HT1080 (cell line): ENCODE data around the gene DDX17. TPM values are rescaled to one million over a fixed set of nuclear protein-coding genes. Genes with fewer than 3 reads are reported as not detected.
A peak's percentile ranks its signal among the peaks of the same experiment; 100 is the strongest.

Experiments used
- DNase-seq: peaks from one replicate; pipeline ENCODE4 v3.0.0-alpha.2; 2015; ENCODE audit warnings: low read depth
- total RNA-seq: library from RNA; depleted of rRNA; stranded (reverse); fragments of >200 nt; shearing (Covaris generic); gene quantifications from 2 replicates; pipeline ENCODE4 v1.2.3, GENCODE V29; 2014; rRNA removed

DDX17 gene
- total RNA-seq, 1 experiment from 2014 or later: 292 TPM

GRCh38 chr22:38450234-38450797 is 55.8 kb downstream of the DDX17 start:
- no peak for DNase-seq

GRCh38 chr22:38449776-38450175 is 56.3 kb downstream of the DDX17 start:
- DNase-seq: no peak

GRCh38 chr22:38448945-38449745 is 57.0 kb downstream of the DDX17 start:
- DNase-seq: no peak

- no peak for DNase-seq
Measured at GRCh38 chr22:38446018-38446601, 60.0 kb downstream of the DDX17 start.

- no peak for DNase-seq
Measured at GRCh38 chr22:38444783-38445182, 61.3 kb downstream of the DDX17 start.

- DNase-seq: no peak
Measured at GRCh38 chr22:38443628-38444521, 62.2 kb downstream of the DDX17 start.

GRCh38 chr22:38442967-38443627 is 63.0 kb downstream of the DDX17 start:
- DNase-seq: no peak

- no peak for DNase-seq
Measured at GRCh38 chr22:38441620-38442287, 64.4 kb downstream of the DDX17 start.

GRCh38 chr22:38440747-38441350 is 65.3 kb downstream of the DDX17 start:
- DNase-seq: no peak

- peak; percentile 66 for DNase-seq
Measured at GRCh38 chr22:38437416-38437815, 68.7 kb downstream of the DDX17 start.

GRCh38 chr22:38436629-38437395 is 69.3 kb downstream of the DDX17 start:
- DNase-seq: no peak

- DNase-seq: no peak
Measured at GRCh38 chr22:38435965-38436364, 70.1 kb downstream of the DDX17 start.

GRCh38 chr22:38435010-38435409 is 71.1 kb downstream of the DDX17 start:
- DNase-seq: no peak

GRCh38 chr22:38433871-38434270 is 72.2 kb downstream of the DDX17 start:
- DNase-seq: no peak

Other genes with a start within 250 kb of the DDX17 start
- 21.5 and 30.3 TPM in 2 replicates for gene TMEM184B, start 233.3 kb downstream of the DDX17 start, total RNA-seq
- gene CSNK1E, start 188.9 kb downstream of the DDX17 start, total RNA-seq: 175 and 206 TPM in 2 replicates
- gene KCNJ4, start 51.1 kb downstream of the DDX17 start, total RNA-seq: 0.40 and 0.45 TPM in 2 replicates
- gene KDELR3, start 38.2 kb downstream of the DDX17 start, total RNA-seq: 9.1 and 11.8 TPM in 2 replicates
- gene DMC1, start 63.9 kb upstream of the DDX17 start, total RNA-seq: 0.03 TPM in 1 of 2 replicates, not detected in the other
- 0.07 TPM in 1 of 2 replicates, not detected in the other for gene FAM227A, start 150.1 kb upstream of the DDX17 start, total RNA-seq
- gene CBY1, start 150.3 kb upstream of the DDX17 start, total RNA-seq: 7.8 and 12.2 TPM in 2 replicates
- gene TOMM22, start 175.6 kb upstream of the DDX17 start, total RNA-seq: 130 and 134 TPM in 2 replicates
- gene JOSD1, start 194.6 kb upstream of the DDX17 start, total RNA-seq: 47.1 and 57.2 TPM in 2 replicates
- 24.8 and 28.8 TPM in 2 replicates for gene GTPBP1, start 199.6 kb upstream of the DDX17 start, total RNA-seq
- gene SUN2, start 249.7 kb upstream of the DDX17 start, total RNA-seq: 84.8 and 87.9 TPM in 2 replicates